Transverse colon (tissue), 4 donors: ENCODE results near the gene PPP5C. TPM values are rescaled to one million over a fixed set of nuclear protein-coding genes. Genes with fewer than 3 reads are reported as not detected.

Experiments
- DNase-seq: peaks from one replicate; pipeline ENCODE4 v3.0.0-alpha.2; 2019
- H3K27ac ChIP-seq, 4 donors: fragments of 200-600 bp; sonication (generic); 2 replicates each; pipeline ENCODE4 v1.5.1; 2016 to 2018; ENCODE audit warnings: inconsistent platforms in 4 of 4
- H3K27me3 ChIP-seq: fragments of 200-600 bp; sonication (generic); 2 replicates; pipeline ENCODE4 v1.5.1; 2017; ENCODE audit warnings: inconsistent platforms
- H3K36me3 ChIP-seq, 4 donors: fragments of 200-600 bp; sonication (generic); 2 replicates each; pipeline ENCODE4 v1.5.1; 2017 to 2019; ENCODE audit warnings: inconsistent platforms in 4 of 4
- H3K4me1 ChIP-seq, 4 donors: fragments of 200-600 bp; sonication (generic); 2 replicates each; pipeline ENCODE4 v1.5.1; 2017 to 2020; ENCODE audit warnings: inconsistent platforms in 4 of 4
- H3K4me3 ChIP-seq, 4 donors: fragments of 200-600 bp; sonication (generic); 1 replicate in 1 of 4; 2 replicates in 3 of 4; pipeline versions ENCODE4 v1.5.1 to v1.6.1; 2017 to 2019; ENCODE audit warnings: inconsistent platforms in 4 of 4
- H3K9me3 ChIP-seq, 2 donors: fragments of 200-600 bp; sonication (generic); 2 replicates each; pipeline ENCODE4 v1.5.1; 2017 to 2019; ENCODE audit warnings: inconsistent platforms in 2 of 2
- EP300 ChIP-seq: sonication (generic); formaldehyde crosslinking; IDR thresholded peaks from one replicate; pipeline ENCODE4 v1.6.1; 2017; ENCODE audit warnings: antibody characterized with exemption, low read depth
- POLR2A ChIP-seq: fragments of 450-650 bp; IDR thresholded peaks from one replicate; pipeline ENCODE4 v1.6.1; 2016; ENCODE audit warnings: antibody characterized with exemption, mild to moderate bottlenecking, moderate library complexity
- POLR2AphosphoS5 ChIP-seq, 3 donors: sonication (generic); formaldehyde crosslinking; IDR thresholded peaks; one replicate each; pipeline ENCODE4 v1.6.1; 2016; ENCODE audit warnings: antibody characterized with exemption in 3 of 3
- WGBS, 2 donors: methylation state at CpG; one replicate each; pipeline ENCODE4 v1.1.5; 2018; ENCODE audit warnings: low coverage in 1 of 2; 5-methylcytosine and 5-hydroxymethylcytosine counted together
- in situ Hi-C, 4 donors: fragments of 200-750 bp; cut with MboI; loops; one replicate each; pipeline versions ENCODE4 v1.15.0 to v1.15.1; 2017; ENCODE audit warnings: low sequenced_read_pairs in 3 of 4, low pct_ligation_motif_present in 1 of 4, low pct_unique_long_range_greater_than_20kb in 1 of 4
- intact Hi-C: fragments of 100-400 bp; cut with DNase I; formaldehyde crosslinking; loops from one replicate; pipeline ENCODE4 v1.15.1; 2023; ENCODE audit warnings: low total_unique reads
- total RNA-seq, 4 donors: library from RNA; depleted of rRNA; stranded (reverse); fragments of >200 nt; gene quantifications; one replicate each; pipeline ENCODE4 v1.1.0, GENCODE V29; 2016
- TF ChIP-seq, protein P1 (sequence below), 5 experiments: fragments of 200-600 bp in 3 of 5; fragments of 450-650 bp in 2 of 5; sonication (generic) in 3 of 5; IDR thresholded peaks; 1 replicate in 2 of 5; 2 replicates in 3 of 5; pipeline ENCODE4 v1.5.1; 2016 to 2017; ENCODE audit warnings: antibody characterized with exemption in 5 of 5, inconsistent platforms in 3 of 5, mild to moderate bottlenecking in 2 of 5, moderate library complexity in 1 of 5

Gene PPP5C
- total RNA-seq, 4 donors from 2014 or later: 78.8 to 132 (median 96.8) TPM

GRCh38 chr19:46345157-46345556 is 1.7 kb upstream of the PPP5C start:
- no peak overlapping the region for H3K4me3 ChIP-seq
- in situ Hi-C loops (no loop called here), intact Hi-C loops (no loop called here)
- no peaks in the 10 kb centered on the region for H3K27me3 ChIP-seq
- H3K36me3 ChIP-seq: no peaks in the 10 kb centered on the region
- H3K27ac ChIP-seq: no peak overlapping the region
- H3K4me1 ChIP-seq: peaks cover 26 to 33% (median 30%) of the 10 kb centered on the region in 4 donors
- 91 to 100% methylated on average over 1 to 5 of the region's 5 CpGs for WGBS, 2 donors
- TF ChIP-seq POLR2AphosphoS5 (IDR thresholded peaks at IDR 0.05): no peak
- TF ChIP-seq EP300: no peak
- no peak for TF ChIP-seq POLR2A
- TF ChIP-seq, protein P1, sequence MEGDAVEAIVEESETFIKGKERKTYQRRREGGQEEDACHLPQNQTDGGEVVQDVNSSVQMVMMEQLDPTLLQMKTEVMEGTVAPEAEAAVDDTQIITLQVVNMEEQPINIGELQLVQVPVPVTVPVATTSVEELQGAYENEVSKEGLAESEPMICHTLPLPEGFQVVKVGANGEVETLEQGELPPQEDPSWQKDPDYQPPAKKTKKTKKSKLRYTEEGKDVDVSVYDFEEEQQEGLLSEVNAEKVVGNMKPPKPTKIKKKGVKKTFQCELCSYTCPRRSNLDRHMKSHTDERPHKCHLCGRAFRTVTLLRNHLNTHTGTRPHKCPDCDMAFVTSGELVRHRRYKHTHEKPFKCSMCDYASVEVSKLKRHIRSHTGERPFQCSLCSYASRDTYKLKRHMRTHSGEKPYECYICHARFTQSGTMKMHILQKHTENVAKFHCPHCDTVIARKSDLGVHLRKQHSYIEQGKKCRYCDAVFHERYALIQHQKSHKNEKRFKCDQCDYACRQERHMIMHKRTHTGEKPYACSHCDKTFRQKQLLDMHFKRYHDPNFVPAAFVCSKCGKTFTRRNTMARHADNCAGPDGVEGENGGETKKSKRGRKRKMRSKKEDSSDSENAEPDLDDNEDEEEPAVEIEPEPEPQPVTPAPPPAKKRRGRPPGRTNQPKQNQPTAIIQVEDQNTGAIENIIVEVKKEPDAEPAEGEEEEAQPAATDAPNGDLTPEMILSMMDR (IDR thresholded peaks at IDR 0.05): no peak
- no peak for DNase-seq
- H3K9me3 ChIP-seq: no peaks in the 10 kb centered on the region

GRCh38 chr19:46347572-46347883 is 641 bp downstream of the PPP5C start:
- Histone ChIP-seq H3K36me3 (no peaks in the 10 kb centered on the region), H3K9me3 (no peaks in the 10 kb centered on the region), H3K27ac (peak overlapping the region; percentile 87 to 88 (median 88)), H3K27me3 (no peaks in the 10 kb centered on the region), H3K4me1 (peaks cover 46 to 54% (median 50%) of the 10 kb centered on the region in 4 donors), H3K4me3 (peak overlapping the region; percentile 64 to 92 (median 80))
- in situ Hi-C loops: no loop called here
- no peak for DNase-seq
- 3% methylated on average over 3 of the region's 3 CpGs; no CpG with 5 or more reads in 1 of the 2 donors for WGBS, 2 donors
- intact Hi-C loops: no loop called here
- TF ChIP-seq, protein P1 (IDR thresholded peaks at IDR 0.05): peak in 1 of 5 experiments; percentile 5
- no peak for TF ChIP-seq EP300

DNA sequence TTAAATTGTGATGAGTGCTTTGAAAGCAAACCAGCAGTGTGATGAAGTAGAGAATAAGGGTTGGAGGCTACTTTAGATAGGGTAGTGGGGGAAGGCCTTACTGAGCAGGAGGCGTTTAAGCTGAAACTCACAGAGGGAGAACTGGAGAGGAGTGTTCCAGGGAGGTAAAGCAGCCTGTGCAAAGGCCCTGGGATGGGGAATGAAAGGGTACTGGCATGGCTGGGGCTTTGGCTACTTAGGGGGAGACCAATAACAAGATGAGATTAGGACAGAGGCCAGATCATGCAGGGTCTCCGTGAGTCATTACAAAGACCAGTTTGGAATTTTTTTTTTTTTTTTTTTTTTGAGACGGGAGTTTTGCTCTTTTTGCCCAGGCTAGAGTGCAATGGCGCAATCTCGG is 1.1 kb downstream of the PPP5C start:
- Histone ChIP-seq H3K4me1 (peaks cover 46 to 54% (median 50%) of the 10 kb centered on the region in 4 donors), H3K4me3 (peak overlapping the region in 2 of 4 donors; percentile 82 to 92), H3K9me3 (no peaks in the 10 kb centered on the region), H3K36me3 (no peaks in the 10 kb centered on the region), H3K27ac (peak overlapping the region in 2 of 4 donors; percentile 87 to 88), H3K27me3 (no peaks in the 10 kb centered on the region)
- 72 to 82% methylated on average over 5 of the region's 5 CpGs for WGBS, 2 donors
- intact Hi-C loops: no loop called here
- DNase-seq: no peak
- in situ Hi-C loops: no loop called here
- no peak for TF ChIP-seq POLR2AphosphoS5 (IDR thresholded peaks at IDR 0.05)
- TF ChIP-seq, protein P1 (IDR thresholded peaks at IDR 0.05): no peak
- no peak for TF ChIP-seq EP300
- no peak for TF ChIP-seq POLR2A

DNA sequence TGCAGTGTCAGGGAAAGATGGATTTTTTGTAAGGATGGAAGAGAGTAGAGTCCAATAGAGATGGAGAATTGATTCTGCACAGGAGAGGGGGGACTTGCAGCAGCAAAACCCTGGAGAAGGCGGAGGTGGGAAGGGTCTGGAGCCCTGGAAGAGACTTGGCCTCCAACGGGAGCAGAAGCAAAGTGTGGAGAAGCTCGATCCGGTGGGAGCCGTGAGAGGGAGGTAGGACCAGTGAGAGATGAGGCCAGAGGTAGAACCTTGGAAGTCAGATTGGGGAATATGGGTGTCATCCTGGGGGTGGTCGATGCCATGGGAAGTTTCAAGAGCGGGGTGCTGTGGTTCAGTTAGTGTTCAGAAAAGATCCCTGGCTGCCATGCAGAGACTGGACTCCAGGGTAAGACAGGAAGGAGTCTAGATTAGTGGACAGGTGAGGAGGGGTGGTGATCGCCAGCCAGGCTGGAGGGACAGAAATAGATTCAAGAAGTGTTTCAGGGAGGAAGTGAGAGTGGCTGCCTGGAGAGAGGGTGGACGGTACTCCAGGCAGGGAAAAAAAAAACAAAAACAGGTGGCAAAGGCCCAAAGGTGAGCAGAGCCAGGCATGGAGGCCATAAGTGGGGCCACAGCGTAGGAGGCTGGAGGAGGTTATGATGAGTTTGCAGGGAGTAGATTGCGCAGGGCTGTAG is 2.6 kb downstream of the PPP5C start:
- peaks cover 0 to 9% (median 3%) of the 10 kb centered on the region in 4 donors for H3K36me3 ChIP-seq
- 68 to 74% methylated on average over 9 to 11 of the region's 11 CpGs for WGBS, 2 donors
- no peak for TF ChIP-seq POLR2A
- no peak for TF ChIP-seq POLR2AphosphoS5 (IDR thresholded peaks at IDR 0.05)
- TF ChIP-seq, protein P1 (IDR thresholded peaks at IDR 0.05): no peak
- no peak for TF ChIP-seq EP300
- no peaks in the 10 kb centered on the region for H3K27me3 ChIP-seq
- intact Hi-C loops (no loop called here), in situ Hi-C loops (no loop called here)
- DNase-seq: no peak
- H3K9me3 ChIP-seq: no peaks in the 10 kb centered on the region
- peaks cover 46 to 54% (median 50%) of the 10 kb centered on the region in 4 donors for H3K4me1 ChIP-seq
- H3K27ac ChIP-seq: peak overlapping the region; percentile 77 to 83 (median 80)
- no peak overlapping the region for H3K4me3 ChIP-seq
